Inflammatory macrophage treated with lipopolysaccharide for 1 hour (primary cell): ENCODE data around the gene TBC1D16.
"Not testable (repeated sequence)": the region's sequence is repeated elsewhere in the genome, so short reads cannot be mapped to it uniquely, and the experiment has no call there.

ENCODE experiments used
- DNase-seq, 2 donors: peaks; one replicate each; pipeline ENCODE4 v3.0.0-alpha.2; 2020 to 2022

The TBC1D16 gene

GRCh38 chr17:79912552-79913330 lies 122.9 kb downstream of the TBC1D16 start:
- DNase-seq: no peak

GRCh38 chr17:79911430-79912399 lies 124.0 kb downstream of the TBC1D16 start:
- no peak for DNase-seq

- DNase-seq: no peak
Measured at GRCh38 chr17:79910985-79911361, 124.7 kb downstream of the TBC1D16 start.

GRCh38 chr17:79909121-79909520 lies 126.6 kb downstream of the TBC1D16 start:
- no peak for DNase-seq

- DNase-seq: no peak
Measured at GRCh38 chr17:79907850-79908249, 127.8 kb downstream of the TBC1D16 start.

- no peak for DNase-seq
Measured at GRCh38 chr17:79907217-79907715, 128.4 kb downstream of the TBC1D16 start.

GRCh38 chr17:79905832-79906231 lies 129.8 kb downstream of the TBC1D16 start:
- DNase-seq: no peak

GRCh38 chr17:79904865-79905264 lies 130.8 kb downstream of the TBC1D16 start:
- no peak for DNase-seq

GRCh38 chr17:79902146-79902791 lies 133.4 kb downstream of the TBC1D16 start:
- no peak for DNase-seq

GRCh38 chr17:79901131-79901530 lies 134.5 kb downstream of the TBC1D16 start:
- no peak for DNase-seq

- DNase-seq: no peak
Measured at GRCh38 chr17:79899584-79899983, 136.1 kb downstream of the TBC1D16 start.

GRCh38 chr17:79897243-79898063 lies 138.2 kb downstream of the TBC1D16 start:
- no peak for DNase-seq

GRCh38 chr17:79893457-79893856 lies 142.2 kb downstream of the TBC1D16 start:
- not testable (repeated sequence) for DNase-seq

- no peak for DNase-seq
Measured at GRCh38 chr17:79892457-79893241, 143.0 kb downstream of the TBC1D16 start.

GRCh38 chr17:79891113-79891730 lies 144.4 kb downstream of the TBC1D16 start:
- DNase-seq: no peak

GRCh38 chr17:79890706-79891105 lies 145.0 kb downstream of the TBC1D16 start:
- DNase-seq: no peak

- DNase-seq: no peak
Measured at GRCh38 chr17:79888811-79889634, 146.6 kb downstream of the TBC1D16 start.

GRCh38 chr17:79888009-79888540 lies 147.6 kb downstream of the TBC1D16 start:
- no peak for DNase-seq

GRCh38 chr17:79887451-79887991 lies 148.2 kb downstream of the TBC1D16 start:
- DNase-seq: no peak
